Measurements from ENCODE around the gene DPP9. TPM values are rescaled to one million over a fixed set of nuclear protein-coding genes. Genes with fewer than 3 reads are reported as not detected.
A peak's percentile ranks its signal among the peaks of the same experiment; 100 is the strongest.

The DPP9 gene
- total and polyA plus RNA-seq, 2 of the 13 experiments (the other 11 are each of a cell fraction or from before 2014, with no cell fraction given) = 8.4 to 25.8 TPM

DNA sequence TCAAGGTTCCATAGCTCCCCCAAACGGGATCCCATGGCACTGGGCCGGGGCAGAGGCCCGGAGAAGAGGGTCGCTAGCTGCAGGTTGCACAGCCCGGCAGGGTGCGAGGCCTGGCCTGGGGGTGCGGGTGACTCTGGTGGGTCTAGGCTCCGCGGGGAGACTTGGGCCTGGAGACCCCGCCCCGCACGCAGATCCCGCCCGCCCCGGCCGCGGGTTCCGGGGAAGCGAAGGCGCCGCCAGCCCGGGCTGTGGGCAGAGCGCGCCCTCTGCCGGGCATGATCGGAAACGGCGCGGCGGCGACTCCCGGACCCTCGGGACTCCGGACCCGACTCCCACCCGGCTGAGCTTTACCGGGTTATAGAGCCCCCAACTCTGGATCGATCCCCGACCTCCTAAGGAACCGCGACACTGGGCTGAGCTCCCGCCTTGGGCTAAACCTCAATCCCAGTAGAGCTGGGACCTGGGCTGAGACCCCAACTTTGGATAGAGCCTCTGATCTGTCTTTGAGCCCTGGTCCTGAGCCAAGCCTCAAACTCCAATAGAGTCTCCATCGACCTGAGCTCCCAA, 87.4 kb downstream of the DPP9 start (continued):
- TF ChIP-seq NR3C1 (CRISPR knock-in tag; IDR thresholded peaks at IDR 0.05) (no peak), KDM4B (CRISPR knock-in tag; IDR thresholded peaks at IDR 0.05) (0 out of 2 replicates have a peak, but pooled peaks have one; percentile 12), ZNF530 (CRISPR knock-in tag; IDR thresholded peaks at IDR 0.05; ENCODE audit: low read depth) (no peak), KLF6 (CRISPR knock-in tag; IDR thresholded peaks at IDR 0.05) (no peak), ZBTB7B (CRISPR knock-in tag; IDR thresholded peaks at IDR 0.05) (peak; percentile 87), THAP11 (CRISPR knock-in tag; IDR thresholded peaks at IDR 0.05) (no peak), ZFAT (CRISPR knock-in tag; conservative IDR thresholded peaks at IDR 0.05) (0 out of 2 replicates have a peak, but pooled peaks have one; percentile 38), ZNF343 (CRISPR knock-in tag; IDR thresholded peaks at IDR 0.05) (no peak), CHCHD3 (CRISPR knock-in tag; IDR thresholded peaks at IDR 0.05) (no peak), NONO (IDR thresholded peaks at IDR 0.05) (no peak), NONO (CRISPR knock-in tag; conservative IDR thresholded peaks at IDR 0.05) (peak; percentile 47; the same call in 1 of the 2 replicates), ISL2 (CRISPR knock-in tag; IDR thresholded peaks at IDR 0.05) (peak; percentile 68), RFX1 (IDR thresholded peaks at IDR 0.05) (no peak), MATR3 (CRISPR knock-in tag; IDR thresholded peaks at IDR 0.05) (no peak), RBFOX2 (IDR thresholded peaks at IDR 0.05; ENCODE audit: low read depth, low read length) (no peak), SP5 (CRISPR knock-in tag; IDR thresholded peaks at IDR 0.05; ENCODE audit: borderline replicate concordance, low read depth) (peak; percentile 28; the same call in 1 of the 2 replicates), SAP130 (CRISPR knock-in tag; IDR thresholded peaks at IDR 0.05; ENCODE audit: low read depth) (0 out of 2 replicates have a peak, but pooled peaks have one; percentile 14), HES4 (CRISPR knock-in tag; IDR thresholded peaks at IDR 0.05; ENCODE audit: borderline replicate concordance) (peak; percentile 38; the same call in 1 of the 2 replicates), PRMT3 (CRISPR knock-in tag; IDR thresholded peaks at IDR 0.05; ENCODE audit: borderline replicate concordance, low read depth) (no peak), ZNF790 (CRISPR knock-in tag; IDR thresholded peaks at IDR 0.05; ENCODE audit: borderline replicate concordance) (0 out of 2 replicates have a peak, but pooled peaks have one; percentile 42)
- TF ChIP-seq, protein P1, sequence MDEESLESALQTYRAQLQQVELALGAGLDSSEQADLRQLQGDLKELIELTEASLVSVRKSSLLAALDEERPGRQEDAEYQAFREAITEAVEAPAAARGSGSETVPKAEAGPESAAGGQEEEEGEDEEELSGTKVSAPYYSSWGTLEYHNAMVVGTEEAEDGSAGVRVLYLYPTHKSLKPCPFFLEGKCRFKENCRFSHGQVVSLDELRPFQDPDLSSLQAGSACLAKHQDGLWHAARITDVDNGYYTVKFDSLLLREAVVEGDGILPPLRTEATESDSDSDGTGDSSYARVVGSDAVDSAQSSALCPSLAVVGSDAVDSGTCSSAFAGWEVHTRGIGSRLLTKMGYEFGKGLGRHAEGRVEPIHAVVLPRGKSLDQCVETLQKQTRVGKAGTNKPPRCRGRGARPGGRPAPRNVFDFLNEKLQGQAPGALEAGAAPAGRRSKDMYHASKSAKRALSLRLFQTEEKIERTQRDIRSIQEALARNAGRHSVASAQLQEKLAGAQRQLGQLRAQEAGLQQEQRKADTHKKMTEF (CRISPR knock-in tag; IDR thresholded peaks at IDR 0.05) = peak; percentile 43; the same call in 1 of the 2 replicates
- TF ChIP-seq, protein P2, sequence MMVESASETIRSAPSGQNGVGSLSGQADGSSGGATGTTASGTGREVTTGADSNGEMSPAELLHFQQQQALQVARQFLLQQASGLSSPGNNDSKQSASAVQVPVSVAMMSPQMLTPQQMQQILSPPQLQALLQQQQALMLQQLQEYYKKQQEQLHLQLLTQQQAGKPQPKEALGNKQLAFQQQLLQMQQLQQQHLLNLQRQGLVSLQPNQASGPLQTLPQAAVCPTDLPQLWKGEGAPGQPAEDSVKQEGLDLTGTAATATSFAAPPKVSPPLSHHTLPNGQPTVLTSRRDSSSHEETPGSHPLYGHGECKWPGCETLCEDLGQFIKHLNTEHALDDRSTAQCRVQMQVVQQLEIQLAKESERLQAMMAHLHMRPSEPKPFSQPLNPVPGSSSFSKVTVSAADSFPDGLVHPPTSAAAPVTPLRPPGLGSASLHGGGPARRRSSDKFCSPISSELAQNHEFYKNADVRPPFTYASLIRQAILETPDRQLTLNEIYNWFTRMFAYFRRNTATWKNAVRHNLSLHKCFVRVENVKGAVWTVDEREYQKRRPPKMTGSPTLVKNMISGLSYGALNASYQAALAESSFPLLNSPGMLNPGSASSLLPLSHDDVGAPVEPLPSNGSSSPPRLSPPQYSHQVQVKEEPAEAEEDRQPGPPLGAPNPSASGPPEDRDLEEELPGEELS (CRISPR knock-in tag; IDR thresholded peaks at IDR 0.05) = peak; percentile 36; the same call in 1 of the 2 replicates
- TF ChIP-seq, protein P3, sequence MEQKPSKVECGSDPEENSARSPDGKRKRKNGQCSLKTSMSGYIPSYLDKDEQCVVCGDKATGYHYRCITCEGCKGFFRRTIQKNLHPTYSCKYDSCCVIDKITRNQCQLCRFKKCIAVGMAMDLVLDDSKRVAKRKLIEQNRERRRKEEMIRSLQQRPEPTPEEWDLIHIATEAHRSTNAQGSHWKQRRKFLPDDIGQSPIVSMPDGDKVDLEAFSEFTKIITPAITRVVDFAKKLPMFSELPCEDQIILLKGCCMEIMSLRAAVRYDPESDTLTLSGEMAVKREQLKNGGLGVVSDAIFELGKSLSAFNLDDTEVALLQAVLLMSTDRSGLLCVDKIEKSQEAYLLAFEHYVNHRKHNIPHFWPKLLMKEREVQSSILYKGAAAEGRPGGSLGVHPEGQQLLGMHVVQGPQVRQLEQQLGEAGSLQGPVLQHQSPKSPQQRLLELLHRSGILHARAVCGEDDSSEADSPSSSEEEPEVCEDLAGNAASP (CRISPR knock-in tag; IDR thresholded peaks at IDR 0.05; ENCODE audit: borderline replicate concordance) = 0 out of 2 replicates have a peak, but pooled peaks have one; percentile 33
- TF ChIP-seq, protein P4, sequence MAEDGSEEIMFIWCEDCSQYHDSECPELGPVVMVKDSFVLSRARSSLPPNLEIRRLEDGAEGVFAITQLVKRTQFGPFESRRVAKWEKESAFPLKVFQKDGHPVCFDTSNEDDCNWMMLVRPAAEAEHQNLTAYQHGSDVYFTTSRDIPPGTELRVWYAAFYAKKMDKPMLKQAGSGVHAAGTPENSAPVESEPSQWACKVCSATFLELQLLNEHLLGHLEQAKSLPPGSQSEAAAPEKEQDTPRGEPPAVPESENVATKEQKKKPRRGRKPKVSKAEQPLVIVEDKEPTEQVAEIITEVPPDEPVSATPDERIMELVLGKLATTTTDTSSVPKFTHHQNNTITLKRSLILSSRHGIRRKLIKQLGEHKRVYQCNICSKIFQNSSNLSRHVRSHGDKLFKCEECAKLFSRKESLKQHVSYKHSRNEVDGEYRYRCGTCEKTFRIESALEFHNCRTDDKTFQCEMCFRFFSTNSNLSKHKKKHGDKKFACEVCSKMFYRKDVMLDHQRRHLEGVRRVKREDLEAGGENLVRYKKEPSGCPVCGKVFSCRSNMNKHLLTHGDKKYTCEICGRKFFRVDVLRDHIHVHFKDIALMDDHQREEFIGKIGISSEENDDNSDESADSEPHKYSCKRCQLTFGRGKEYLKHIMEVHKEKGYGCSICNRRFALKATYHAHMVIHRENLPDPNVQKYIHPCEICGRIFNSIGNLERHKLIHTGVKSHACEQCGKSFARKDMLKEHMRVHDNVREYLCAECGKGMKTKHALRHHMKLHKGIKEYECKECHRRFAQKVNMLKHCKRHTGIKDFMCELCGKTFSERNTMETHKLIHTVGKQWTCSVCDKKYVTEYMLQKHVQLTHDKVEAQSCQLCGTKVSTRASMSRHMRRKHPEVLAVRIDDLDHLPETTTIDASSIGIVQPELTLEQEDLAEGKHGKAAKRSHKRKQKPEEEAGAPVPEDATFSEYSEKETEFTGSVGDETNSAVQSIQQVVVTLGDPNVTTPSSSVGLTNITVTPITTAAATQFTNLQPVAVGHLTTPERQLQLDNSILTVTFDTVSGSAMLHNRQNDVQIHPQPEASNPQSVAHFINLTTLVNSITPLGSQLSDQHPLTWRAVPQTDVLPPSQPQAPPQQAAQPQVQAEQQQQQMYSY (CRISPR knock-in tag; IDR thresholded peaks at IDR 0.05) = peak; percentile 61; the same call in 1 of the 2 replicates
